22Rv1 (cell line): ENCODE data around the gene GATAD1.

Source experiments
- CTCF ChIP-seq: fragments of 450-650 bp; IDR thresholded peaks from 2 replicates; pipeline ENCODE4 v1.5.1; 2017; ENCODE audit warnings: mild to moderate bottlenecking
- ZFX ChIP-seq: fragments of 450-650 bp; IDR thresholded peaks from 2 replicates; pipeline ENCODE4 v1.6.1; 2017; ENCODE audit warnings: antibody characterized with exemption, borderline replicate concordance

GRCh38 chr7:92478095-92478494 is 30.8 kb downstream of the GATAD1 start:
- TF ChIP-seq CTCF (no peak), ZFX (no peak)
